Left renal cortex interstitium (tissue), 4 donors: ENCODE measurements around the gene GAS6. TPM values are rescaled to one million over a fixed set of nuclear protein-coding genes. Genes with fewer than 3 reads are reported as not detected.

Experiments
- DNase-seq, 4 donors: peaks; one replicate each; pipeline ENCODE4 v3.0.0-alpha.2; 2013; ENCODE audit warnings: low read depth in 4 of 4, low spot score in 2 of 4, missing footprints in 1 of 4
- polyA plus RNA-seq, 4 donors: library from polyadenylated mRNA; unstranded; fragments of 120-200 nt; gene quantifications; one replicate each; pipeline ENCODE4 v1.2.1, GENCODE V29; 2013; ENCODE audit not compliant: insufficient read length in 4 of 4

Gene GAS6
- polyA plus RNA-seq, 4 donors: 24.6 to 38.4 (median 31.0) TPM

GRCh38 chr13:113813070-113813748 lies 50.7 kb downstream of the GAS6 start:
- no peak for DNase-seq

GRCh38 chr13:113812178-113813040 lies 51.5 kb downstream of the GAS6 start:
- no peak for DNase-seq

DNA sequence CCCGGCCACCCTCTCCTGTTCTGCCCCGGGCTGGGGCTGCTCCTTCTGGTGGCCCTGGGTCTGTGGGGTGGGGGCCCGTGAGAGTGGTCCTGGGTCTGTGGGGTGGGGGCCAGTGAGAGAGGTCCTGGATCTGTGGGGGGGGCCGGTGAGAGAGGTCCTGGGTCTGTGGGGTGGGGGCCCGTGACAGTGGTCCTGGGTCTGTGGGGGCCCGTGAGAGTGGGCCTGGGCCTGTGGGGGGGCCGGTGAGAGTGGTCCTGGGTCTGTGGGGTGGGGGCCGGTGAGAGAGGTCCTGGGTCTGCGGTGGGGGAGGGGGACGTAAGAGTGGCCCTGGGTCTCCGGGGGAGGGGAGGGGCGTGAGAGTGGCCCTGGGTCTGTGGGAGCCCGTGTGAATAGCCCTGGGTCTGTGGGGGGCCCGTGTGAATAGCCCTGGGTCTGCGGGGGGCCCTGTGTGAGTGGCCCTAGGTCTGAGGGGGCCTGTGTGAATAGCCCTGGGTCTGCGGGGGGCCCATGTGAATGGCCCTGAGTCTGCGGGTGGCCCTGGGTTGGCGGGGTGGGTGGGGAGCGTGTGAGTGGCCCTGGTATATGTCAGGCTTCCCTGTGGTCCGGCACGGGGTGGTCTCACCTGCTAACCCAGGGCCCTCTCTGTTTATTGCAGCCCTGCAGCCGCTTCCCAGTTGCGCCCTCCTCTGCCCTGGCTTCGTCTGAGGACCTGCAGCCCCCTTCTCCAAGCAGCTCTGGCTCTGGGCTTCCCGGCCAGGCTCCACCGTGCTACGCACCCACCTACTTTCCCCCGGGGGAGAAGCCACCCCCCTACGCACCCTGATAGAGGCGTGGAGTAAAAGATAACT lies 52.6 kb downstream of the GAS6 start:
- DNase-seq: no peak

GRCh38 chr13:113810640-113811039 lies 53.2 kb downstream of the GAS6 start:
- no peak for DNase-seq

DNA sequence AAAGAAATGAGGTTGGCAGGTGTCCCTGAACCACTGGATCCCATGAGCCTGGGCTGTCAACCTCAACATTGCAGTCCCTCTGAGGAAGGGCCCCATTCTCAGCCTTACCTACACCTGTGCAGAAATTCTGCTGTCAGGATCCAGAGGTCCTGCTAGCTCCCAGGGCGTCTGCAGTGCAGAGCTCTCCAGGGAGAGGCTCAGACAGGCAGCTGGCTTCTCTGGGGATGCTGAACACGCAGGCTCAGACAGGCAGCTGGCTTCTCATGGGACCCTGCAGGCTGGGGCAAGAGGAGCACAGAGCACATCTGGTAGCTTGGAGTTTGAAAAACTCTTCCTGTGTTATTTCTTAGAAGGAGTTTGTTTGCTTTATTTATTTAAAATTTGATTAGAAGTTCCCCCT lies 53.9 kb downstream of the GAS6 start:
- no peak for DNase-seq

DNA sequence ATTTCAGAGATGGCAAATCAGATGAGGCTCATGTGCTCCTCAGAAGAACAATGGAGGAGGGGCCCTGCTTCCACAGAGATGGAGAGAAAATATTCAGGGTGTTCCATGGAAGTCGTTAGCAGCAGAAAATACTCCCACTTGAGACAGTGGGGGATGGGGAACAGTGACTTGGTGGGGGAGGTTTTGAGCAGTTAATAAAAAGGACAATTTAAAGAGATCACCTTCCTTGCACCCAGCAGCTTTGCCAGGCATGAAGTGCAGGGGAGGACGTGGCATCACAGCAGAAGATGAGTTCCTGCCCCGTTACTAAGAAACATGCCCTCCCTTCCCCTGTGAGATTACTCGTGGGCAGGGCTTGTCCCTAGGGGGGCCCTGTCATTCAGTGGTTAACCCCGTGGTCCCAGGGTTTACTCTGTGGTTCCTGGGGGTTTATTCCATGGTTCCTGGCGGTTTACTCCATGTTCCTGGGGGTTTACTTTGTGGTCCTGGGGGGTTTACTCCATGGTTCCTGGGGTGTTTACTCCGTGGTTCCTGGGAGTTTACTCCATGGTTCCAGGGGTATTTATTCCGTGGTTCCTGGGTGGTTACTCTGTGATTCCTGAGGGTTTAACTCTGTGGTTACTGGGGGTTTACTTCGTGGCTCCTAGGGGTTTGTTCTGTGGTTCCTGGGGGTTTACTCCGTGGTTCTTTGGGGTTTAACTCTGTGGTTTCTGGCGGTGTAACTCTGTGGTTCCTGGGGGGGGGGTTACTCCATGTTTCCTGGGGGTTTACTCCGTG lies 55.6 kb downstream of the GAS6 start:
- no peak for DNase-seq

- DNase-seq: no peak
These were observed 57.4 kb downstream of the GAS6 start for GRCh38 chr13:113806526-113806925.

GRCh38 chr13:113806104-113806471 lies 57.8 kb downstream of the GAS6 start:
- no peak for DNase-seq

GRCh38 chr13:113805431-113806103 lies 58.3 kb downstream of the GAS6 start:
- DNase-seq: no peak

GRCh38 chr13:113804703-113805430 lies 59.0 kb downstream of the GAS6 start:
- no peak for DNase-seq

GRCh38 chr13:113804017-113804702 lies 59.7 kb downstream of the GAS6 start:
- DNase-seq: no peak

- DNase-seq: no peak
These were observed 60.4 kb downstream of the GAS6 start for GRCh38 chr13:113803409-113804016.

GRCh38 chr13:113802761-113803160 lies 61.1 kb downstream of the GAS6 start:
- DNase-seq: no peak

DNA sequence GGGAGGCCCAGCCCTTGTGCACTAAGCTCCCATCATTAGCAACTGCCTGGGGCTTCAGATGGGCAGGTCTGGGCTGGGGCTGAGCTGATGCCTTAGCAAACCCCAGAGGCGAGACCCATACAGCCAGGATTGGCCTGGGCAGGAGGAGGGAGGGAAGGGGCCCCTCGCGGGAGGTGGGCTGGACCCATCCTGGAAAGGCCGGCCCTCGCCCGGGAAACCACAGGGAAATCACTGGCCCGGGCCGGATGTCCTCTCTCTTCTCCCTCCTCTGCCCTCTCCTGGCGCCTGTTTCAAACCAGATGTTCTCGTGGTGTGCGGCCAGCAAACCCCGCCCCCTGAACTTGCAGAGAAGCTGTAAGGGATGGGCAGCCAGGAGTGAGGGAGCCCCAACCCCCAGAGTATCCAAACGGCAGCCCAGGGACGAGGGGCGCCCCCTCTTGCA lies 61.8 kb downstream of the GAS6 start:
- DNase-seq: no peak

DNA sequence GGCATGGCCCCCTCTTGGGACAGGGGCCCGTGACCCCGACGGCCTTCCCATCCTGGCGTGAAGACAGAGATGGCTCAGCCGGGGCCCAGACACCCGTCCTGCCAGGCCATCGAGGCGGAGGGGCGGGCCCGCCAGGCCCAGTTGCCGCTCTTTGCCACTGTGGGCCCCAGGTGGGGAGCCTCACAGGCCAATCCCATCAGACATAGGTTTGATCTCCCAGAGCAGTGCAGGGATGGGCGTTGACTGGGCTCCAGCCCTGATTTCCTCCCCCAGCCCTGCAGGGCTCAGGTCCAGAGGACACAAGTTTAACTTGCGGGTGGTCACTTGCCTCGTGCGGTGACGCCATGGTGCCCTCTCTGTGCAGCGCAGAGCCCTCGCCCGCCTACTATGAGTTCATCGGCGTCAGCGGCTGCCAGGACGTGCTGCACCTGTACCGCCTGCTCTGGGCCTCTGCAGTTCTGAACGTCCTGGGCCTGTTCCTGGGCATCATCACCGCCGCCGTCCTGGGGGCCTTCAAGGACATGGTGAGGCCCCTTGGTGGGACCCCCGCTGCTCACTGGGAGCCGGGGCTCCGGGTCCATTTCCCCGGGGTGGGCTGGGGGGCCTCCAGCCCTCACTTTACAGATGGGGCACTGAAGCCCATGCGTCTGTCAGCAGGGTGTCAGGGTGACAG lies 62.5 kb downstream of the GAS6 start:
- DNase-seq: no peak

GRCh38 chr13:113800576-113800926 lies 63.3 kb downstream of the GAS6 start:
- no peak for DNase-seq

DNA sequence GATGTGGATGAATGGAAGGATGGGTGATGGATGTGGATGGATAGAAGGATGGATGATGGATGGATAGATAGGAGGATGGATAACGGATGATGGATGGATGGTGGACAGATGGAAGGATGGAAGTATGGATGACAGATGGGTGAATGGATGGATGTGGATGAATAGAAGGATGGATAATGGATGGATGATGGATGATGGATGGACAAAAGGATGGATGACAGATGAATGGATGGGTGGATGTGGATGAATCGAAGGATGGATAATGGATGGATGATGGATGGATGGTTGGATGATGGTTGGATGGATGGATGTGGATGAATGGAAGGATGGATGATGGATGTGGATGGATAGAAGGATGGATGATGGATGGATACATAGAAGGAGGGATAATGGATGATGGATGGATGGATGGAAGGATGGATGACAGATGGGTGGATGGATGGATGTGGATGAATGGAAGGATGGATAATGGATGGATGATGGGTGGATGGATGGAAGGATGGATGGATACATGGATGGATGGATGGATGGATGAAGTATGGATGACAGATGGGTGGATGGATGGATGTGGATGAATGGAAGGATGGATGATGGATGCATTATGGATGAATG lies 65.6 kb downstream of the GAS6 start:
- no peak for DNase-seq
